ENCODE data around the gene USE1. TPM values are rescaled to one million over a fixed set of nuclear protein-coding genes. Genes with fewer than 3 reads are reported as not detected.

Gene USE1
- total RNA-seq, 1 experiment from 2014 or later, result 27.5 TPM

DNA sequence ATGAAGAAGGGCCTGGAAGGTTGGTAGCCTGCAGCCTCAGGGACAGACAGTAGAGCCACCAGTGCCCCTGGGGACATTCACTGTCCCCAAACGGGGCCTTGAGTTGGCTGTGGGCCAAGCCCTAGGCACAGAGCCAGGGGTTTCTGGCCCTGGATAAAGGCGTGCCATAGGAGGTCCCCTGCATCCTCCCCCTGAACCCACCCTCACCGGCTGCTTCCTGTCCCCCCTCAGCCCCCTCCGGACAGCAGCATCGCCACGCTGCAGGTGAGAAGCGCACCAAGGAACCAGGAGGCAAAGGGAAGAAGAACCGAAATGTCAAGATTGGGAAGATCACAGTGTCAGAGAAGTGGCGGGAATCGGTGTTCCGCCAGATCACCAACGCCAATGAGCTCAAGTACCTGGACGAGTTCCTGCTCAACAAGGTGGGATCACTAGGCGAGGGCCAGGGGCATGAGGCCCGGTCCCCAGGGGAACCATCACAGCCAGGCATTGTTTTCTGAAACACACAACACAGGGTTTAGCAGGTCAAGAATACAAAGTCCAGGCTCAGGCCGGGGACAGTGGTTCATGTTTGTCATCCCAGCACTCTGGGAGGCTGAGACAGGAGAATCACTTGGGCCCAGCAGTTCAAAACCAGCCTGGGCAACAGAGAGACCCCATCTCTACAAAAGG, 14.6 kb upstream of the USE1 start:
- intact Hi-C loops (cut with micrococcal nuclease), result no loop called here

More for the DNA sequence above, 14.6 kb upstream of the USE1 start:
- Histone ChIP-seq H3K27ac (ENCODE audit: low read depth, low read length) (no peak overlapping the region), H4K20me1 (ENCODE audit: insufficient read depth) (no peaks in the 10 kb centered on the region), H3K4me1 (ENCODE audit: control insufficient read depth in 1 of 2, insufficient read depth in 2 of 2, low read length in 2 of 2) (0 out of 4 replicates have a peak, but pooled peaks cover 0 to 3% of the 10 kb centered on the region in 2 experiments), H3K9me3 (ENCODE audit: control insufficient read depth in 1 of 2, insufficient read depth in 1 of 2, low read depth in 1 of 2, low read length in 2 of 2) (no peaks in the 10 kb centered on the region), H3K9ac (ENCODE audit: low read length) (no peak overlapping the region), H3K36me3 (ENCODE audit: control insufficient read depth in 1 of 2, insufficient read depth in 2 of 2, low read length in 2 of 2) (peaks cover 17 to 22% of the 10 kb centered on the region in 2 experiments; a peak in 3 of 4 replicates), H2AFZ (ENCODE audit: low read depth, low read length, poor library complexity, severe bottlenecking) (no peak overlapping the region), H3K4me2 (ENCODE audit: low read length) (no peak overlapping the region), H3K9me2 (ENCODE audit: insufficient read depth) (no peaks in the 10 kb centered on the region), H3K4me3 (replicated peaks in 1 of 2; ENCODE audit: low read depth in 1 of 2, low read length in 2 of 2) (no peak overlapping the region), H3K79me2 (ENCODE audit: insufficient read depth, low read length) (no peaks in the 10 kb centered on the region), H3K27me3 (ENCODE audit: insufficient read depth, low read length) (no peaks in the 10 kb centered on the region)
- ChIA-PET POLR2A (no interaction called here), CTCF (no interaction called here), RAD21 (ENCODE audit: low non-redundant PET in 1 of 2, low total read pairs in 2 of 2, uncharacterized antibody in 2 of 2, unreplicated experiment in 2 of 2) (no interaction called here)
- TF ChIP-seq SRF (IDR thresholded peaks at IDR 0.05; ENCODE audit: low read depth), result no peak
- TF ChIP-seq SP1 (IDR thresholded peaks at IDR 0.05; ENCODE audit: low read depth), result no peak
- TF ChIP-seq, protein P1, sequence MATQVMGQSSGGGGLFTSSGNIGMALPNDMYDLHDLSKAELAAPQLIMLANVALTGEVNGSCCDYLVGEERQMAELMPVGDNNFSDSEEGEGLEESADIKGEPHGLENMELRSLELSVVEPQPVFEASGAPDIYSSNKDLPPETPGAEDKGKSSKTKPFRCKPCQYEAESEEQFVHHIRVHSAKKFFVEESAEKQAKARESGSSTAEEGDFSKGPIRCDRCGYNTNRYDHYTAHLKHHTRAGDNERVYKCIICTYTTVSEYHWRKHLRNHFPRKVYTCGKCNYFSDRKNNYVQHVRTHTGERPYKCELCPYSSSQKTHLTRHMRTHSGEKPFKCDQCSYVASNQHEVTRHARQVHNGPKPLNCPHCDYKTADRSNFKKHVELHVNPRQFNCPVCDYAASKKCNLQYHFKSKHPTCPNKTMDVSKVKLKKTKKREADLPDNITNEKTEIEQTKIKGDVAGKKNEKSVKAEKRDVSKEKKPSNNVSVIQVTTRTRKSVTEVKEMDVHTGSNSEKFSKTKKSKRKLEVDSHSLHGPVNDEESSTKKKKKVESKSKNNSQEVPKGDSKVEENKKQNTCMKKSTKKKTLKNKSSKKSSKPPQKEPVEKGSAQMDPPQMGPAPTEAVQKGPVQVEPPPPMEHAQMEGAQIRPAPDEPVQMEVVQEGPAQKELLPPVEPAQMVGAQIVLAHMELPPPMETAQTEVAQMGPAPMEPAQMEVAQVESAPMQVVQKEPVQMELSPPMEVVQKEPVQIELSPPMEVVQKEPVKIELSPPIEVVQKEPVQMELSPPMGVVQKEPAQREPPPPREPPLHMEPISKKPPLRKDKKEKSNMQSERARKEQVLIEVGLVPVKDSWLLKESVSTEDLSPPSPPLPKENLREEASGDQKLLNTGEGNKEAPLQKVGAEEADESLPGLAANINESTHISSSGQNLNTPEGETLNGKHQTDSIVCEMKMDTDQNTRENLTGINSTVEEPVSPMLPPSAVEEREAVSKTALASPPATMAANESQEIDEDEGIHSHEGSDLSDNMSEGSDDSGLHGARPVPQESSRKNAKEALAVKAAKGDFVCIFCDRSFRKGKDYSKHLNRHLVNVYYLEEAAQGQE (IDR thresholded peaks at IDR 0.05; ENCODE audit: low read depth), result no peak
- no peak for TF ChIP-seq FOSL1 (IDR thresholded peaks at IDR 0.05; ENCODE audit: low read depth)
- no peak for TF ChIP-seq RAD21 (IDR thresholded peaks at IDR 0.05; ENCODE audit: low read depth)
- TF ChIP-seq, protein P2, sequence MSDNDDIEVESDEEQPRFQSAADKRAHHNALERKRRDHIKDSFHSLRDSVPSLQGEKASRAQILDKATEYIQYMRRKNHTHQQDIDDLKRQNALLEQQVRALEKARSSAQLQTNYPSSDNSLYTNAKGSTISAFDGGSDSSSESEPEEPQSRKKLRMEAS (IDR thresholded peaks at IDR 0.05), result no peak
- TF ChIP-seq, protein P3, sequence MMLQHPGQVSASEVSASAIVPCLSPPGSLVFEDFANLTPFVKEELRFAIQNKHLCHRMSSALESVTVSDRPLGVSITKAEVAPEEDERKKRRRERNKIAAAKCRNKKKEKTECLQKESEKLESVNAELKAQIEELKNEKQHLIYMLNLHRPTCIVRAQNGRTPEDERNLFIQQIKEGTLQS (IDR thresholded peaks at IDR 0.05), result no peak
- TF ChIP-seq POLR2AphosphoS5 (IDR thresholded peaks at IDR 0.05; ENCODE audit: low read depth, low read length), result no peak
- no peak for TF ChIP-seq ZNF274 (IDR thresholded peaks at IDR 0.05; ENCODE audit: low read depth, low read length)
- TF ChIP-seq ELF1 (IDR thresholded peaks at IDR 0.05; ENCODE audit: borderline replicate concordance, low read depth), result no peak
- no peak for TF ChIP-seq CEBPB (IDR thresholded peaks at IDR 0.05; ENCODE audit: low read depth)
- no peak for TF ChIP-seq ZFX (IDR thresholded peaks at IDR 0.05)
- no peak for TF ChIP-seq CBX3 (IDR thresholded peaks at IDR 0.05; ENCODE audit: low read depth)
- DNase-seq (ENCODE audit: low read depth, low spot score) (no peak), ATAC-seq (no peak)
- no TSS peak for BruUV-seq (replicated peaks)

Measured in HCT116 (cell line).